GM12892 (cell line): Measurements from ENCODE around the gene OR5M10.

Experiments
- POLR2A ChIP-seq: IDR thresholded peaks from 2 replicates; pipeline ENCODE4 v1.6.1; 2011; ENCODE audit warnings: low read depth, low read length, control low read depth
- POLR2AphosphoS5 ChIP-seq: IDR thresholded peaks from 2 replicates; pipeline ENCODE4 v1.6.1; 2011; ENCODE audit warnings: low read depth, low read length, control low read depth

DNA sequence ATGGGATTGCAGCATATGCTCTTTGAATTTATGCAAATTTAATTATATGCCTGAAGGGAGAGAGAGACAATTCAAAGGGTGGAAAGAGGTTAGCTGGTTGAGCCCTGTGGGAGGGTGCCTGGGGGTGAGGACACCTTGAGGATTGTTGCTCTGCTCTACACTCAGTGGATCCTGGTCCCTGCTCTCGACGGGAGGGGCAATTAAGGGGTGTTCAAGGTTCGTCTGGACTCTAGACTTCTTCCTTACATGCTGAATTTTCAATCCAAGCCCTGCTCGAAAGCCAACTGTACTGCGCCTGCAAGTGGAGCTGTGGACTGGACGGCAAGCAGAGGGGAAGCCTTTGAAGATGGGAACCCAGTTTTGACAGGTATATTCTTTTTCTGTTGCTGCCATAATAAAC lies 18.9 kb downstream of the OR5M10 start:
- TF ChIP-seq POLR2AphosphoS5 (no peak), POLR2A (no peak)
